ENCODE data around the gene EAF1. TPM values are rescaled to one million over a fixed set of nuclear protein-coding genes. Genes with fewer than 3 reads are reported as not detected.

Gene EAF1
- total and polyA plus RNA-seq, 2 donors (not counting 1 experiment from before 2014, with no cell fraction given): 11.1 to 22.6 TPM

DNA sequence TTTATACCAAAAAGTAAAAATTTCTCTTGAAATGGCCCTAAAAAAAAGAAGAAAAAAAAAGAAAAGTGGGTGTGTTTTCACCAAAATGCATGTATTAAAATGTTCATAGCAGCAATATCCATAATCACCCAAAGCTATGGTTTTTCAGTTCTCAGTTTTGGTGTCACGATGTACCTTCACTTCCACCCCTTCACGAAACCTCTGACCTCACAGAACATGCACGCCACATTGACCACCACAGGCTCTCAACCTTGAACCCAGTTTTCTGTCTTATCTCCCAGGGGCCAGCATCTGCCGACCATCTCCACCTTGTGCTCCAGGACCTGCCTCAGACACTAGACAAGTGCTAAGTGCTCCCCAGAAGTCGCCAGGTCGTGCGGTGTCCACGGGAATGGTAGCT is 63.7 kb downstream of the EAF1 start:
- Histone ChIP-seq H3K4me1 (ENCODE audit: control insufficient read depth, extremely low read depth, insufficient read depth, low read length) (no peaks in the 10 kb centered on the region), H3K9ac (ENCODE audit: insufficient read depth, low read length) (no peak overlapping the region), H3K27me3 (ENCODE audit: control insufficient read depth, insufficient read depth, low read length) (peaks cover 2% of the 10 kb centered on the region), H3K27ac (ENCODE audit: insufficient read depth, low read length) (no peak overlapping the region), H3K79me2 (ENCODE audit: control insufficient read depth, insufficient read depth, low read length) (no peaks in the 10 kb centered on the region), H3K4me3 (replicated peaks in 1 of 4; ENCODE audit: control extremely low read depth in 1 of 4, insufficient read depth in 1 of 4, low read depth in 3 of 4, low read length in 4 of 4) (no peak overlapping the region), H3K4me2 (ENCODE audit: extremely low read depth, insufficient read depth, low read length) (no peak overlapping the region), H3K9me3 (ENCODE audit: control insufficient read depth, insufficient read depth, low read depth, low read length) (no peaks in the 10 kb centered on the region), H4K20me1 (ENCODE audit: control insufficient read depth, extremely low read depth, insufficient read depth, low read length) (no peaks in the 10 kb centered on the region), H3K36me3 (ENCODE audit: control insufficient read depth, insufficient read depth, low read length) (no peaks in the 10 kb centered on the region), H2AFZ (ENCODE audit: low read length) (no peak overlapping the region)
- TF ChIP-seq, protein P1, sequence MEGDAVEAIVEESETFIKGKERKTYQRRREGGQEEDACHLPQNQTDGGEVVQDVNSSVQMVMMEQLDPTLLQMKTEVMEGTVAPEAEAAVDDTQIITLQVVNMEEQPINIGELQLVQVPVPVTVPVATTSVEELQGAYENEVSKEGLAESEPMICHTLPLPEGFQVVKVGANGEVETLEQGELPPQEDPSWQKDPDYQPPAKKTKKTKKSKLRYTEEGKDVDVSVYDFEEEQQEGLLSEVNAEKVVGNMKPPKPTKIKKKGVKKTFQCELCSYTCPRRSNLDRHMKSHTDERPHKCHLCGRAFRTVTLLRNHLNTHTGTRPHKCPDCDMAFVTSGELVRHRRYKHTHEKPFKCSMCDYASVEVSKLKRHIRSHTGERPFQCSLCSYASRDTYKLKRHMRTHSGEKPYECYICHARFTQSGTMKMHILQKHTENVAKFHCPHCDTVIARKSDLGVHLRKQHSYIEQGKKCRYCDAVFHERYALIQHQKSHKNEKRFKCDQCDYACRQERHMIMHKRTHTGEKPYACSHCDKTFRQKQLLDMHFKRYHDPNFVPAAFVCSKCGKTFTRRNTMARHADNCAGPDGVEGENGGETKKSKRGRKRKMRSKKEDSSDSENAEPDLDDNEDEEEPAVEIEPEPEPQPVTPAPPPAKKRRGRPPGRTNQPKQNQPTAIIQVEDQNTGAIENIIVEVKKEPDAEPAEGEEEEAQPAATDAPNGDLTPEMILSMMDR (conservative IDR thresholded peaks at IDR 0.05 in 1 of 2, IDR thresholded peaks at IDR 0.05 in 1 of 2; ENCODE audit: low read depth in 1 of 2, low read length in 2 of 2): no peak
- TF ChIP-seq EZH2 (IDR thresholded peaks at IDR 0.05; ENCODE audit: low read length, missing control alignments): no peak
- DNase-seq (ENCODE audit: low read depth in 2 of 2): no peak

Other genes starting within 250 kb of the EAF1 start
- 38.0 and 39.0 TPM in 2 replicates for gene CAPN7, start 221.4 kb upstream of the EAF1 start, total RNA-seq
- gene CAPN7, start 221.4 kb upstream of the EAF1 start, polyA plus RNA-seq: 21.1 and 25.9 TPM in 2 replicates
- gene SH3BP5, start 95.0 kb upstream of the EAF1 start, total RNA-seq: 8.2 and 12.9 TPM in 2 replicates
- 6.7 and 12.6 TPM in 2 replicates for gene SH3BP5, start 95.0 kb upstream of the EAF1 start, polyA plus RNA-seq
- gene METTL6, start 54 bp upstream of the EAF1 start, total RNA-seq: 37.3 and 40.8 TPM in 2 replicates
- 25.7 and 29.2 TPM in 2 replicates for gene METTL6, start 54 bp upstream of the EAF1 start, polyA plus RNA-seq
- 0.26 and 0.33 TPM in 2 replicates for gene COLQ, start 94.1 kb downstream of the EAF1 start, total RNA-seq
- gene COLQ, start 94.1 kb downstream of the EAF1 start, polyA plus RNA-seq: 0.17 and 0.34 TPM in 2 replicates
- 16.4 and 20.6 TPM in 2 replicates for gene HACL1, start 174.0 kb downstream of the EAF1 start, total RNA-seq
- 16.0 and 17.7 TPM in 2 replicates for gene HACL1, start 174.0 kb downstream of the EAF1 start, polyA plus RNA-seq
- 18.0 and 24.9 TPM in 2 replicates for gene BTD, start 174.1 kb downstream of the EAF1 start, total RNA-seq
- gene BTD, start 174.1 kb downstream of the EAF1 start, polyA plus RNA-seq: 19.1 and 24.4 TPM in 2 replicates